Measurements from ENCODE around the gene UBAC2. TPM values are rescaled to one million over a fixed set of nuclear protein-coding genes. Genes with fewer than 3 reads are reported as not detected.

Gene UBAC2
- total and polyA plus RNA-seq, 2 of the 4 experiments (the other 2 are of a cell fraction), result 20.8 to 36.3 TPM

DNA sequence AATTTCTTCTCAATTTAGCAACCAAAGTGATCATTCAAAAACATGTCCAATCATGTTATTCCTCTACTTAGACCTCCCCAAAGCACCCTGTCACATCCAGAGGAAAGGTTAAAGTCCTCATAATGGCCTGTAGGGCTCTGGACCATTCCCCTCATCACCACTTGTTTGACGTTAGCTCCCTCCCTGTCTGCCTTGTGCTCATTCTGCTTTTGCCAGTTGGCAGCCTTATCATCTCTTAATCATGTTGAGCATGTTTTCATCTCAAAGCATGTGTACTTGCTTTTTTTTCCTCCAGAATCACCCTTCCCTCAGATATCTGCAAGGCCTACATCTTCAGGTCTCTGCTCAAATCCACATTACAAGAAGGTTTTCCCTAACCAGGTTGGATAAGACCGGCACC is 25.9 kb downstream of the UBAC2 start:
- peaks cover 36% of the 10 kb centered on the region for H4K20me1 ChIP-seq (ENCODE audit: insufficient read depth, low read length)
- no peak overlapping the region for H3K23ac ChIP-seq (ENCODE audit: low read depth, low read length)
- H2BK15ac ChIP-seq (ENCODE audit: low read depth, low read length), result no peak overlapping the region
- in situ Hi-C loops (cut with MboI; ENCODE audit: low sequenced_read_pairs) (no loop called here), intact Hi-C loops (cut with micrococcal nuclease) (no loop called here), dilution Hi-C loops (cut with HindIII; ENCODE audit: low sequenced_read_pairs, unreplicated experiment) (no loop called here)
- no peak overlapping the region for H3K18ac ChIP-seq (ENCODE audit: low read depth, low read length)
- ATAC-seq (ENCODE audit: low read depth), result no peak
- no peak overlapping the region for H4K8ac ChIP-seq (ENCODE audit: low read depth in 2 of 2, low read length in 2 of 2)
- no peak overlapping the region for H3K56ac ChIP-seq (ENCODE audit: extremely low read depth, insufficient read depth, low read length)
- no peaks in the 10 kb centered on the region for H3K9me3 ChIP-seq (ENCODE audit: control insufficient read depth, insufficient read depth, low read length)
- H3K4me1 ChIP-seq (ENCODE audit: control insufficient read depth, insufficient read depth, low read length), result peaks cover 16% of the 10 kb centered on the region
- no peak for DNase-seq
- no peak overlapping the region for H4K5ac ChIP-seq (ENCODE audit: low read depth, low read length)
- H3K14ac ChIP-seq (replicated peaks; ENCODE audit: low read depth, low read length), result no peak overlapping the region
- H2AK9ac ChIP-seq (replicated peaks; ENCODE audit: low read depth, low read length, poor library complexity), result no peak overlapping the region
- no peak overlapping the region for H2AFZ ChIP-seq (replicated peaks; ENCODE audit: low read length, poor library complexity)
- peaks cover 2% of the 10 kb centered on the region; the same call in 1 of the 2 replicates for H3K36me3 ChIP-seq (ENCODE audit: control insufficient read depth, insufficient read depth, low read length)
- no peaks in the 10 kb centered on the region for H3K27me3 ChIP-seq (ENCODE audit: control insufficient read depth, insufficient read depth, low read length)
- H2BK120ac ChIP-seq (ENCODE audit: low read depth, low read length), result no peak overlapping the region
- H3K4ac ChIP-seq (ENCODE audit: low read depth, low read length), result no peak overlapping the region; the same call in 1 of the 2 replicates
- no peak overlapping the region for H2BK20ac ChIP-seq (ENCODE audit: low read depth, low read length)
- no peak overlapping the region for H2AK5ac ChIP-seq (ENCODE audit: low read depth, low read length)
- CTCF ChIA-PET, result no interaction called here
- POLR2A ChIA-PET (ENCODE audit: unreplicated experiment), result no interaction called here
- BruUV-seq (replicated peaks), result no TSS peak
- 63% methylated on average over 1 of the region's 2 CpGs; no CpG with 5 or more reads in 1 of the 2 experiments for WGBS, 2 experiments (ENCODE audit: extremely low coverage in 2 of 2, insufficient read length in 1 of 2)
- H3K4me2 ChIP-seq (ENCODE audit: low read depth, low read length), result no peak overlapping the region
- H3K27ac ChIP-seq (ENCODE audit: insufficient read depth, low read length), result no peak overlapping the region
- no peak overlapping the region for H3K4me3 ChIP-seq (ENCODE audit: insufficient read depth, low read depth, low read length)
- H3K9me1 ChIP-seq (ENCODE audit: insufficient read depth, low read length), result peaks cover 32% of the 10 kb centered on the region
- no peak for TF ChIP-seq MXI1 (IDR thresholded peaks at IDR 0.05; ENCODE audit: borderline replicate concordance, low read depth, low read length)
- TF ChIP-seq RCOR1 (IDR thresholded peaks at IDR 0.05; ENCODE audit: insufficient replicate concordance, low read length), result no peak
- H2BK5ac ChIP-seq (ENCODE audit: low read depth, low read length, poor library complexity, severe bottlenecking), result no peak overlapping the region
- peaks cover 57 to 68% of the 10 kb centered on the region in 2 experiments for H3K79me1 ChIP-seq (ENCODE audit: low read depth in 1 of 2, low read length in 2 of 2)
- H3K9ac ChIP-seq (ENCODE audit: low read depth, low read length), result no peak overlapping the region
- H4K91ac ChIP-seq (ENCODE audit: insufficient read depth, low read depth, low read length), result no peak overlapping the region

All from IMR-90 (cell line).